ENCODE data around the gene CSTB. TPM values are rescaled to one million over a fixed set of nuclear protein-coding genes. Genes with fewer than 3 reads are reported as not detected.

The CSTB gene
- total RNA-seq, 1 experiment from 2014 or later, result 49.9 TPM

GRCh38 chr21:43782431-43783097 is 6.5 kb upstream of the CSTB start:
- no peak overlapping the region for H3K27ac Mint-ChIP-seq (ENCODE audit: unreplicated experiment)
- H3K9me3 Mint-ChIP-seq (ENCODE audit: unreplicated experiment), result no peaks in the 10 kb centered on the region
- intact Hi-C loops (cut with micrococcal nuclease; ENCODE audit: unreplicated experiment), result no loop called here
- Histone ChIP-seq H3K4me1 (peaks cover 17% of the 10 kb centered on the region), H3K4me3 (ENCODE audit: low read depth, low read length) (no peak overlapping the region), H3K27me3 (replicated peaks; ENCODE audit: control insufficient read depth, insufficient read depth, low read length) (no peaks in the 10 kb centered on the region), H3K36me3 (ENCODE audit: control insufficient read depth, insufficient read depth, low read length) (no peaks in the 10 kb centered on the region), H3K9me3 (no peaks in the 10 kb centered on the region)
- H3K4me3 Mint-ChIP-seq (ENCODE audit: unreplicated experiment), result no peak overlapping the region
- no peak for DNase-seq
- ChIA-PET CTCF (no interaction called here), POLR2A (no interaction called here)
- H3K36me3 Mint-ChIP-seq (ENCODE audit: insufficient read depth, unreplicated experiment), result no peaks in the 10 kb centered on the region
- peaks cover 10% of the 10 kb centered on the region for H3K4me1 Mint-ChIP-seq (ENCODE audit: low read depth, unreplicated experiment)
- BruUV-seq (replicated peaks), result no TSS peak
- H3K27me3 Mint-ChIP-seq (ENCODE audit: insufficient read depth, unreplicated experiment), result no peaks in the 10 kb centered on the region
- no peak for TF ChIP-seq CTCF (IDR thresholded peaks at IDR 0.05; ENCODE audit: insufficient read depth in 1 of 2, low read depth in 1 of 2, low read length in 1 of 2, severe bottlenecking in 1 of 2, unreplicated experiment in 1 of 2)

GRCh38 chr21:43781846-43782245 is 5.7 kb upstream of the CSTB start:
- Histone ChIP-seq H3K4me3 (ENCODE audit: low read depth, low read length) (no peak overlapping the region), H3K9me3 (no peaks in the 10 kb centered on the region), H3K27me3 (replicated peaks; ENCODE audit: control insufficient read depth, insufficient read depth, low read length) (no peaks in the 10 kb centered on the region), H3K4me1 (peaks cover 17% of the 10 kb centered on the region), H3K36me3 (ENCODE audit: control insufficient read depth, insufficient read depth, low read length) (no peaks in the 10 kb centered on the region)
- ChIA-PET POLR2A (no interaction called here), CTCF (no interaction called here)
- TF ChIP-seq CTCF (IDR thresholded peaks at IDR 0.05; ENCODE audit: insufficient read depth in 1 of 2, low read depth in 1 of 2, low read length in 1 of 2, severe bottlenecking in 1 of 2, unreplicated experiment in 1 of 2), result no peak
- Mint-ChIP-seq H3K9me3 (ENCODE audit: unreplicated experiment) (no peaks in the 10 kb centered on the region), H3K27me3 (ENCODE audit: insufficient read depth, unreplicated experiment) (no peaks in the 10 kb centered on the region), H3K4me3 (ENCODE audit: unreplicated experiment) (no peak overlapping the region), H3K4me1 (ENCODE audit: low read depth, unreplicated experiment) (peaks cover 10% of the 10 kb centered on the region), H3K36me3 (ENCODE audit: insufficient read depth, unreplicated experiment) (no peaks in the 10 kb centered on the region), H3K27ac (ENCODE audit: unreplicated experiment) (no peak overlapping the region)
- no peak for DNase-seq
- intact Hi-C loops (cut with micrococcal nuclease; ENCODE audit: unreplicated experiment), result no loop called here
- BruUV-seq (replicated peaks), result no TSS peak

GRCh38 chr21:43779660-43780059 is 3.6 kb upstream of the CSTB start:
- H3K4me1 Mint-ChIP-seq (ENCODE audit: low read depth, unreplicated experiment), result peaks cover 10% of the 10 kb centered on the region
- Histone ChIP-seq H3K4me1 (peaks cover 17% of the 10 kb centered on the region), H3K4me3 (ENCODE audit: low read depth, low read length) (no peak overlapping the region), H3K9me3 (no peaks in the 10 kb centered on the region), H3K27me3 (replicated peaks; ENCODE audit: control insufficient read depth, insufficient read depth, low read length) (no peaks in the 10 kb centered on the region), H3K36me3 (ENCODE audit: control insufficient read depth, insufficient read depth, low read length) (no peaks in the 10 kb centered on the region)
- no TSS peak for BruUV-seq (replicated peaks)
- CTCF ChIA-PET, result no interaction called here
- no peak overlapping the region for H3K27ac Mint-ChIP-seq (ENCODE audit: unreplicated experiment)
- TF ChIP-seq CTCF (IDR thresholded peaks at IDR 0.05; ENCODE audit: insufficient read depth in 1 of 2, low read depth in 1 of 2, low read length in 1 of 2, severe bottlenecking in 1 of 2, unreplicated experiment in 1 of 2), result no peak
- H3K27me3 Mint-ChIP-seq (ENCODE audit: insufficient read depth, unreplicated experiment), result no peaks in the 10 kb centered on the region
- H3K36me3 Mint-ChIP-seq (ENCODE audit: insufficient read depth, unreplicated experiment), result peaks cover 11% of the 10 kb centered on the region
- no peak for DNase-seq
- H3K9me3 Mint-ChIP-seq (ENCODE audit: unreplicated experiment), result no peaks in the 10 kb centered on the region
- POLR2A ChIA-PET, result no interaction called here
- intact Hi-C loops (cut with micrococcal nuclease; ENCODE audit: unreplicated experiment), result no loop called here
- H3K4me3 Mint-ChIP-seq (ENCODE audit: unreplicated experiment), result no peak overlapping the region
